Gastroesophageal sphincter (tissue), 4 donors: ENCODE results near the gene CTNNA3. TPM values are rescaled to one million over a fixed set of nuclear protein-coding genes. Genes with fewer than 3 reads are reported as not detected.

Source experiments
- ATAC-seq: fragments of 150-250 bp; one replicate; pipeline ENCODE4 v1.9.1; 2016; ENCODE audit warnings: mild to moderate bottlenecking, moderate library complexity
- H3K27ac ChIP-seq, 4 donors: fragments of 200-600 bp; sonication (generic) in 3 of 4; 1 replicate in 3 of 4; 2 replicates in 1 of 4; pipeline ENCODE4 v1.5.1; 2016 to 2019
- H3K27me3 ChIP-seq: fragments of 200-600 bp; sonication (generic); one replicate; pipeline ENCODE4 v1.5.1; 2019
- H3K36me3 ChIP-seq, 2 donors: fragments of 200-600 bp; sonication (generic); one replicate each; pipeline ENCODE4 v1.5.1; 2019; ENCODE audit warnings: control low read depth in 1 of 2
- H3K4me1 ChIP-seq, 3 donors: fragments of 200-600 bp; sonication (generic); 1 replicate in 2 of 3; 2 replicates in 1 of 3; pipeline ENCODE4 v1.5.1; 2016 to 2019; ENCODE audit warnings: control low read depth in 2 of 3
- H3K4me3 ChIP-seq, 2 donors: fragments of 200-600 bp; sonication (generic); one replicate each; pipeline ENCODE4 v1.5.1; 2019; ENCODE audit warnings: mild to moderate bottlenecking in 1 of 2, moderate library complexity in 1 of 2
- H3K9me3 ChIP-seq, 3 donors: fragments of 200-600 bp; sonication (generic); one replicate each; pipeline ENCODE4 v1.5.1; 2017 to 2019; ENCODE audit warnings: control low read depth in 2 of 3
- EP300 ChIP-seq: sonication (generic); formaldehyde crosslinking; IDR thresholded peaks from one replicate; pipeline ENCODE4 v1.6.1; 2017; ENCODE audit warnings: antibody characterized with exemption, mild to moderate bottlenecking
- POLR2A ChIP-seq, 2 donors: fragments of 450-650 bp; IDR thresholded peaks; one replicate each; pipeline ENCODE4 v1.6.1; 2017; ENCODE audit warnings: antibody characterized with exemption in 2 of 2, mild to moderate bottlenecking in 2 of 2, moderate library complexity in 1 of 2
- POLR2AphosphoS5 ChIP-seq: sonication (generic); formaldehyde crosslinking; IDR thresholded peaks from one replicate; pipeline ENCODE4 v1.6.1; 2017; ENCODE audit warnings: antibody characterized with exemption
- WGBS, 2 donors: methylation state at CpG; one replicate each; pipeline ENCODE4 v1.1.5; 2018; ENCODE audit warnings: low coverage in 1 of 2; 5-methylcytosine and 5-hydroxymethylcytosine counted together
- total RNA-seq, 4 donors: library from RNA; depleted of rRNA; stranded (reverse); fragments of >200 nt; gene quantifications; one replicate each; pipeline ENCODE4 v1.1.0, GENCODE V29; 2016
- TF ChIP-seq, protein P1 (sequence below), 4 experiments: fragments of 200-600 bp in 2 of 4; fragments of 450-650 bp in 2 of 4; sonication (generic) in 1 of 4; IDR thresholded peaks; one replicate each; pipeline ENCODE4 v1.5.1; 2017 to 2019; ENCODE audit warnings: antibody characterized with exemption in 4 of 4, mild to moderate bottlenecking in 2 of 4, moderate library complexity in 2 of 4

CTNNA3 gene
- total RNA-seq, 4 donors from 2014 or later: 5.1 to 22.0 (median 13.8) TPM

DNA sequence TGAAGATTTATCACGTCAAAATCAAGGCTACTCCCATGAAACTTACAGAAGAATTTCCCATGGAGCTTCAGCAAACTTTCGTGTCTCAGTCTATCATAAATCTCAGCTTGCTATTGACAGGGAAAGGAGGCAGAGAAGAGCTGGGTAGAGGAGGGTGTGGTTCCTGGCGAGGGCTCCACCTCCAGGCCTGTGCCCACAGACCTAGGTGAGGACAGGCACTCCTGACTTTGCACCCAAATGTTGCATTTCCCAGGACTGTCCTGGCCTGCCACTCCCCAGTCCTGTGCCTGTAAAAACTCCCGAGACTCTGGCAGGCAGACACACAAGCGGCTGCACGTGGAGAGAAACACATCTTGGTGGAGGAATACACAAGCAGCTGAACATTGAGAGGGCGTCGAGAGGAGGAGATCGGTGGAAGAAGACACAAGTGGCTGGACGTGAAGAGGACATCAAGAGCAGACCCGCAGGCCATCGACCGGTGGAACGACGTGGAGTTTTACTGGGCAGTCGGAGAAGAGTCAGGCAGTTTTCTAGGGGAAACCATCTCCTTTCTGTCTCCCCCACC, 145.1 kb downstream of the CTNNA3 start:
- Histone ChIP-seq H3K27me3 (no peaks in the 10 kb centered on the region), H3K36me3 (no peaks in the 10 kb centered on the region), H3K27ac (no peak overlapping the region), H3K4me1 (no peaks in the 10 kb centered on the region), H3K4me3 (no peak overlapping the region), H3K9me3 (no peaks in the 10 kb centered on the region)
- no peak for ATAC-seq
- TF ChIP-seq EP300 (no peak), POLR2A (IDR thresholded peaks at IDR 0.05) (no peak), POLR2AphosphoS5 (no peak)
- TF ChIP-seq, protein P1, sequence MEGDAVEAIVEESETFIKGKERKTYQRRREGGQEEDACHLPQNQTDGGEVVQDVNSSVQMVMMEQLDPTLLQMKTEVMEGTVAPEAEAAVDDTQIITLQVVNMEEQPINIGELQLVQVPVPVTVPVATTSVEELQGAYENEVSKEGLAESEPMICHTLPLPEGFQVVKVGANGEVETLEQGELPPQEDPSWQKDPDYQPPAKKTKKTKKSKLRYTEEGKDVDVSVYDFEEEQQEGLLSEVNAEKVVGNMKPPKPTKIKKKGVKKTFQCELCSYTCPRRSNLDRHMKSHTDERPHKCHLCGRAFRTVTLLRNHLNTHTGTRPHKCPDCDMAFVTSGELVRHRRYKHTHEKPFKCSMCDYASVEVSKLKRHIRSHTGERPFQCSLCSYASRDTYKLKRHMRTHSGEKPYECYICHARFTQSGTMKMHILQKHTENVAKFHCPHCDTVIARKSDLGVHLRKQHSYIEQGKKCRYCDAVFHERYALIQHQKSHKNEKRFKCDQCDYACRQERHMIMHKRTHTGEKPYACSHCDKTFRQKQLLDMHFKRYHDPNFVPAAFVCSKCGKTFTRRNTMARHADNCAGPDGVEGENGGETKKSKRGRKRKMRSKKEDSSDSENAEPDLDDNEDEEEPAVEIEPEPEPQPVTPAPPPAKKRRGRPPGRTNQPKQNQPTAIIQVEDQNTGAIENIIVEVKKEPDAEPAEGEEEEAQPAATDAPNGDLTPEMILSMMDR (IDR thresholded peaks at IDR 0.05): no peak
- 86 to 88% methylated on average over 4 to 14 of the region's 16 CpGs for WGBS, 2 donors

- ATAC-seq: no peak
- TF ChIP-seq POLR2AphosphoS5 (no peak), POLR2A (IDR thresholded peaks at IDR 0.05) (no peak), EP300 (no peak)
- TF ChIP-seq, protein P1 (IDR thresholded peaks at IDR 0.05): no peak
- no peaks in the 10 kb centered on the region for H3K27me3 ChIP-seq
- H3K27ac ChIP-seq: no peak overlapping the region
- no peaks in the 10 kb centered on the region for H3K4me1 ChIP-seq
- H3K9me3 ChIP-seq: no peaks in the 10 kb centered on the region
- H3K4me3 ChIP-seq: no peak overlapping the region
- WGBS, 2 donors: 68 to 69% methylated on average over 2 of the region's 2 CpGs
- H3K36me3 ChIP-seq: no peaks in the 10 kb centered on the region
Observed at GRCh38 chr10:67550046-67550445, 145.9 kb downstream of the CTNNA3 start.

DNA sequence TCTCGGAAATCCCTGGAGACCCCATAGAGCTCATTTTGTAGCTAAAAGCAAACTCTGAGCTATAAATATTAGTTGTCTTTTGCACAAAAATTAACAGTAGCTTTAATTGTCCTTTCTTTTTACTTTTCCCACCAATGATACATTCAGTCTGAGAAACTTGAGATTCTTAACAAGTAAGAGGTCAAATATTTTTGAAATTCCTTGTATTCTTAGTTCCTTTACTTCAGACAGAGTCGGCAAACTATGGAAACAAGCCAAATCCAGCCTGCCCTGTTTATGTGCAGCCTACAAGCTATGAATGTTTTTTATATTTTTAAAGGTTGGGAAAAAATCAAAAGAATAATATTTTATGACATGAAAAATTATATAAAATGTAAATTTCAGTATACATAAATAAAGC, 146.6 kb downstream of the CTNNA3 start:
- Histone ChIP-seq H3K27ac (no peak overlapping the region), H3K4me1 (no peaks in the 10 kb centered on the region), H3K9me3 (no peaks in the 10 kb centered on the region), H3K36me3 (no peaks in the 10 kb centered on the region), H3K27me3 (no peaks in the 10 kb centered on the region), H3K4me3 (no peak overlapping the region)
- no peak for TF ChIP-seq POLR2A (IDR thresholded peaks at IDR 0.05)
- TF ChIP-seq, protein P1 (IDR thresholded peaks at IDR 0.05): no peak
- TF ChIP-seq EP300: no peak
- TF ChIP-seq POLR2AphosphoS5: no peak
- ATAC-seq: no peak
- 51 to 54% methylated on average over 2 of the region's 2 CpGs for WGBS, 2 donors

DNA sequence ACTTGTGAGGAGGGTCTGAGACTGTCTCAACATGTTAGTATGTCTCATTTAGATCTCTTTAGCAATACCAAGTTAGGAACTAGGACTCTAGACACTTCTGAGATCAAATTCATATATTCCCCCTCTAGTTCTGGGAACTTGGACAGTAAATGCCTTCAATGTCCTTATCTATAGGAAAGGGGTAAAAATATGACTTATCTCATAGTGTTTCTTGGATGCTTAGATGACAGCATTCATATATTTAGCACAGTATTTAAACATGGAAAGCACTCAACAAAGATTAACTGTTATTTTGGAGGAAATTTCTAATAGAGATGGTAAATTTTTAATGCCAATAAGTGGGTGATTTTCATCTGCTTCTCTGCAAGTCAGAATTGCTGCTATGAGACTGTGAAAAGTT, 154.6 kb downstream of the CTNNA3 start:
- no peaks in the 10 kb centered on the region for H3K4me1 ChIP-seq
- no peak overlapping the region for H3K4me3 ChIP-seq
- no peaks in the 10 kb centered on the region for H3K9me3 ChIP-seq
- H3K27me3 ChIP-seq: no peaks in the 10 kb centered on the region
- H3K36me3 ChIP-seq: no peaks in the 10 kb centered on the region
- TF ChIP-seq, protein P1 (IDR thresholded peaks at IDR 0.05): no peak
- TF ChIP-seq EP300 (no peak), POLR2A (IDR thresholded peaks at IDR 0.05) (no peak), POLR2AphosphoS5 (no peak)
- ATAC-seq: no peak
- no peak overlapping the region for H3K27ac ChIP-seq

GRCh38 chr10:67539312-67539711, 156.7 kb downstream of the CTNNA3 start:
- H3K27me3 ChIP-seq: no peaks in the 10 kb centered on the region
- no peaks in the 10 kb centered on the region for H3K9me3 ChIP-seq
- no peak for ATAC-seq
- H3K27ac ChIP-seq: no peak overlapping the region
- no peak for TF ChIP-seq EP300
- TF ChIP-seq, protein P1 (IDR thresholded peaks at IDR 0.05): no peak
- TF ChIP-seq POLR2AphosphoS5: no peak
- TF ChIP-seq POLR2A (IDR thresholded peaks at IDR 0.05): no peak
- H3K4me1 ChIP-seq: no peaks in the 10 kb centered on the region
- 14% methylated on average over 4 of the region's 6 CpGs; no CpG with 5 or more reads in 1 of the 2 donors for WGBS, 2 donors
- no peak overlapping the region for H3K4me3 ChIP-seq
- no peaks in the 10 kb centered on the region for H3K36me3 ChIP-seq
